ENCODE measurements around the gene KIF6.

DNA sequence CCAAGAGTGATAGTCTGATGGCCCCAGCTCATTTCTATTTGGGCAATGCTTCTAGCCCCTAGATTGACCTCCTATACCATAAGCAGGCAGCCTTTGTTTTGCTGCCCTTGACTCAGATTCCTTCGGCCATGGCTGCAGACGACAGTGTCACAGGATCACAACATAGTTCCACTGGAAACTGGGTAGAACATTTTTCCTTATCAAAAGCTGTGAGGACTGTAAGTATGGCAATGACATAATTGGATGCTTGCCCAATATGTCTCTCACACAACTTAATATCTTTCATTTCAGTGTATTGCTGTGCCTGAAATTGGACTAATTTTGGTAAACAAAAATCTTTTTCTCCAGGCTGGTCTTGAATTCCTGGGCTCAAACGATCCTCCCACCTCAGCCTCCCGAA, 22.9 kb downstream of the KIF6 start:
- no peak for TF ChIP-seq EZH2phosphoT487 (conservative IDR thresholded peaks at IDR 0.05; ENCODE audit: low read length)
- TF ChIP-seq, protein P1, sequence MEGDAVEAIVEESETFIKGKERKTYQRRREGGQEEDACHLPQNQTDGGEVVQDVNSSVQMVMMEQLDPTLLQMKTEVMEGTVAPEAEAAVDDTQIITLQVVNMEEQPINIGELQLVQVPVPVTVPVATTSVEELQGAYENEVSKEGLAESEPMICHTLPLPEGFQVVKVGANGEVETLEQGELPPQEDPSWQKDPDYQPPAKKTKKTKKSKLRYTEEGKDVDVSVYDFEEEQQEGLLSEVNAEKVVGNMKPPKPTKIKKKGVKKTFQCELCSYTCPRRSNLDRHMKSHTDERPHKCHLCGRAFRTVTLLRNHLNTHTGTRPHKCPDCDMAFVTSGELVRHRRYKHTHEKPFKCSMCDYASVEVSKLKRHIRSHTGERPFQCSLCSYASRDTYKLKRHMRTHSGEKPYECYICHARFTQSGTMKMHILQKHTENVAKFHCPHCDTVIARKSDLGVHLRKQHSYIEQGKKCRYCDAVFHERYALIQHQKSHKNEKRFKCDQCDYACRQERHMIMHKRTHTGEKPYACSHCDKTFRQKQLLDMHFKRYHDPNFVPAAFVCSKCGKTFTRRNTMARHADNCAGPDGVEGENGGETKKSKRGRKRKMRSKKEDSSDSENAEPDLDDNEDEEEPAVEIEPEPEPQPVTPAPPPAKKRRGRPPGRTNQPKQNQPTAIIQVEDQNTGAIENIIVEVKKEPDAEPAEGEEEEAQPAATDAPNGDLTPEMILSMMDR (IDR thresholded peaks at IDR 0.05; ENCODE audit: insufficient read depth, low read length, poor library complexity, severe bottlenecking), result no peak
